NCI-H1105 treated with DMSO at 0.1 percent for 48 hours (cell line): ENCODE results near the gene SPINK4.

Source experiments
- DNase-seq: peaks from one replicate; lab custom pipeline; 2025; lab: John Stamatoyannopoulos, UW

The SPINK4 gene

GRCh38 chr9:33291901-33292300 is 51.9 kb downstream of the SPINK4 start:
- no peak for DNase-seq

- no peak for DNase-seq
Measured at GRCh38 chr9:33293782-33294181, 53.8 kb downstream of the SPINK4 start.

GRCh38 chr9:33294670-33295432 is 54.9 kb downstream of the SPINK4 start:
- no peak for DNase-seq

- no peak for DNase-seq
Measured at GRCh38 chr9:33295571-33295970, 55.6 kb downstream of the SPINK4 start.

GRCh38 chr9:33297432-33297831 is 57.5 kb downstream of the SPINK4 start:
- peak; percentile 20 for DNase-seq
